Measurements from ENCODE around the gene TMEM185B. TPM values are rescaled to one million over a fixed set of nuclear protein-coding genes. Genes with fewer than 3 reads are reported as not detected.

Gene TMEM185B
- total and polyA plus RNA-seq, 2 donors (not counting 3 experiments of a cell fraction or from before 2014, with no cell fraction given) = 29.9 to 31.8 TPM

DNA sequence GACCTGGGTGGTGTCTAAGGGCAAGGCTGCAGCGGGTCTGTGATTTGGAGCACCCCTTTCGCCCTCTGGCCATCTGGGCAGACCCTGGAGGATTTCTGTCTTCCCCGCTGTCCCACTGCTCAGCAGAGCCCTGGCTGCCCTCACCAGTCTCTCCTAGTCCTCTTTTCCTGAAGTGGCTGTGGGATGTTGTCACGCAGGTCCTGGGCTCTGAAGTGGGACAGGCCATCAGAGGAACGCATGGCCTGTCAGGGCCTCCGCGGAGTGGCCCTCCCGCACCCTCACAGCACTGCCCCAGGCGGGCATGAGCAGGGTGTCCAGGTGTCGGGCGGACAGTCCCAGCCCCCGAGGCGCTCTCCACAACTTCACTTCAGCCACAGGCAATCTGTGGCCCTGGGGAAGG is 1.1 kb upstream of the TMEM185B start:
- peaks cover 0 to 1% of the 10 kb centered on the region in 2 experiments for H3K36me3 ChIP-seq (ENCODE audit: control insufficient read depth in 2 of 2, extremely low read depth in 1 of 2, insufficient read depth in 2 of 2, low read length in 2 of 2)
- TF ChIP-seq GATA2 (IDR thresholded peaks at IDR 0.05; ENCODE audit: insufficient read depth, insufficient read length, low read depth, low read length) = no peak
- TF ChIP-seq, protein P1, sequence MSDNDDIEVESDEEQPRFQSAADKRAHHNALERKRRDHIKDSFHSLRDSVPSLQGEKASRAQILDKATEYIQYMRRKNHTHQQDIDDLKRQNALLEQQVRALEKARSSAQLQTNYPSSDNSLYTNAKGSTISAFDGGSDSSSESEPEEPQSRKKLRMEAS (IDR thresholded peaks at IDR 0.05; ENCODE audit: insufficient read depth, insufficient read length) = no peak
- TF ChIP-seq MYC (IDR thresholded peaks at IDR 0.05; ENCODE audit: low read depth, low read length) = no peak
- TF ChIP-seq EZH2 (IDR thresholded peaks at IDR 0.05; ENCODE audit: borderline replicate concordance, low read depth, low read length, severe bottlenecking) = no peak
- no peak for TF ChIP-seq POLR2A (IDR thresholded peaks at IDR 0.05; ENCODE audit: low read depth, low read length)
- TF ChIP-seq POLR2AphosphoS5 (IDR thresholded peaks at IDR 0.05; ENCODE audit: insufficient read depth, low read depth, low read length) = no peak
- TF ChIP-seq, protein P2, sequence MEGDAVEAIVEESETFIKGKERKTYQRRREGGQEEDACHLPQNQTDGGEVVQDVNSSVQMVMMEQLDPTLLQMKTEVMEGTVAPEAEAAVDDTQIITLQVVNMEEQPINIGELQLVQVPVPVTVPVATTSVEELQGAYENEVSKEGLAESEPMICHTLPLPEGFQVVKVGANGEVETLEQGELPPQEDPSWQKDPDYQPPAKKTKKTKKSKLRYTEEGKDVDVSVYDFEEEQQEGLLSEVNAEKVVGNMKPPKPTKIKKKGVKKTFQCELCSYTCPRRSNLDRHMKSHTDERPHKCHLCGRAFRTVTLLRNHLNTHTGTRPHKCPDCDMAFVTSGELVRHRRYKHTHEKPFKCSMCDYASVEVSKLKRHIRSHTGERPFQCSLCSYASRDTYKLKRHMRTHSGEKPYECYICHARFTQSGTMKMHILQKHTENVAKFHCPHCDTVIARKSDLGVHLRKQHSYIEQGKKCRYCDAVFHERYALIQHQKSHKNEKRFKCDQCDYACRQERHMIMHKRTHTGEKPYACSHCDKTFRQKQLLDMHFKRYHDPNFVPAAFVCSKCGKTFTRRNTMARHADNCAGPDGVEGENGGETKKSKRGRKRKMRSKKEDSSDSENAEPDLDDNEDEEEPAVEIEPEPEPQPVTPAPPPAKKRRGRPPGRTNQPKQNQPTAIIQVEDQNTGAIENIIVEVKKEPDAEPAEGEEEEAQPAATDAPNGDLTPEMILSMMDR (IDR thresholded peaks at IDR 0.05; ENCODE audit: extremely low read depth in 1 of 2, insufficient read depth in 1 of 2, low read depth in 1 of 2, low read length in 2 of 2) = no peak
- no peak for TF ChIP-seq FOS (IDR thresholded peaks at IDR 0.05; ENCODE audit: borderline replicate concordance, insufficient read depth, low read length)
- TF ChIP-seq JUN (IDR thresholded peaks at IDR 0.05; ENCODE audit: borderline replicate concordance, insufficient read depth, insufficient read length, low read depth) = no peak
- H3K79me2 ChIP-seq (ENCODE audit: control insufficient read depth, insufficient read depth, low read length) = peaks cover 11% of the 10 kb centered on the region
- no peaks in the 10 kb centered on the region for H4K20me1 ChIP-seq (replicated peaks; ENCODE audit: control insufficient read depth, extremely low read depth, insufficient read depth, low read length)
- H3K9ac ChIP-seq (replicated peaks; ENCODE audit: extremely low read depth, insufficient read depth, low read length) = no peak overlapping the region
- H3K4me2 ChIP-seq (ENCODE audit: insufficient read depth, low read length) = no peak overlapping the region
- no peak overlapping the region for H3K4me3 ChIP-seq (replicated peaks in 1 of 3; ENCODE audit: insufficient read depth in 1 of 3, low read depth in 1 of 3, low read length in 3 of 3)
- POLR2A ChIA-PET = no interaction called here
- intact Hi-C loops (cut with micrococcal nuclease) (loop anchor here (5.0 kb wide), 2 partner anchors 43 to 68 kb away; no protein-coding TSS in a partner anchor), dilution Hi-C loops (cut with MboI; ENCODE audit: extremely low pct_ligation_motif_present, low sequenced_read_pairs) (no loop called here)
- no peaks in the 10 kb centered on the region for H3K9me3 ChIP-seq (replicated peaks; ENCODE audit: control insufficient read depth, insufficient read depth, low read length)
- H3K4me1 ChIP-seq (ENCODE audit: control insufficient read depth, extremely low read depth, insufficient read depth, low read length) = peaks cover 17% of the 10 kb centered on the region
- H2AFZ ChIP-seq (ENCODE audit: low read depth, low read length) = no peak overlapping the region
- no TSS peak for BruUV-seq (replicated peaks)
- no peaks in the 10 kb centered on the region for H3K9me1 ChIP-seq (replicated peaks; ENCODE audit: control insufficient read depth, extremely low read depth, insufficient read depth, low read length)
- peaks cover 0 to 3% of the 10 kb centered on the region in 2 experiments for H3K27me3 ChIP-seq (ENCODE audit: control insufficient read depth in 2 of 2, insufficient read depth in 2 of 2, low read length in 2 of 2)
- DNase-seq (ENCODE audit: low read depth, low spot score) (no peak), FAIRE-seq (no peak)
- H3K27ac ChIP-seq (ENCODE audit: insufficient read depth, low read depth, low read length) = no peak overlapping the region
- CTCF ChIA-PET = interaction anchor here (0.7 to 3.1 kb wide), 3 partner anchors 16 to 89 kb away, joined by 3 to 18 read pairs (median 6); partner anchors contain the start of gene RALB
